HT-29 (cell line): ENCODE measurements around the gene TTC7B. TPM values are rescaled to one million over a fixed set of nuclear protein-coding genes. Genes with fewer than 3 reads are reported as not detected.
"Not testable (repeated sequence)": the region's sequence is repeated elsewhere in the genome, so short reads cannot be mapped to it uniquely, and the experiment has no call there.

Source experiments
- DNase-seq: peaks from one replicate; pipeline ENCODE4 v3.0.0-alpha.2; 2015; ENCODE audit warnings: low spot score
- total RNA-seq: library from RNA; depleted of rRNA; stranded (reverse); fragments of >200 nt; shearing (Covaris generic); gene quantifications from 2 replicates; pipeline ENCODE4 v1.2.3, GENCODE V29; 2014

The TTC7B gene
- total RNA-seq, 1 experiment from 2014 or later: 7.4 TPM

DNA sequence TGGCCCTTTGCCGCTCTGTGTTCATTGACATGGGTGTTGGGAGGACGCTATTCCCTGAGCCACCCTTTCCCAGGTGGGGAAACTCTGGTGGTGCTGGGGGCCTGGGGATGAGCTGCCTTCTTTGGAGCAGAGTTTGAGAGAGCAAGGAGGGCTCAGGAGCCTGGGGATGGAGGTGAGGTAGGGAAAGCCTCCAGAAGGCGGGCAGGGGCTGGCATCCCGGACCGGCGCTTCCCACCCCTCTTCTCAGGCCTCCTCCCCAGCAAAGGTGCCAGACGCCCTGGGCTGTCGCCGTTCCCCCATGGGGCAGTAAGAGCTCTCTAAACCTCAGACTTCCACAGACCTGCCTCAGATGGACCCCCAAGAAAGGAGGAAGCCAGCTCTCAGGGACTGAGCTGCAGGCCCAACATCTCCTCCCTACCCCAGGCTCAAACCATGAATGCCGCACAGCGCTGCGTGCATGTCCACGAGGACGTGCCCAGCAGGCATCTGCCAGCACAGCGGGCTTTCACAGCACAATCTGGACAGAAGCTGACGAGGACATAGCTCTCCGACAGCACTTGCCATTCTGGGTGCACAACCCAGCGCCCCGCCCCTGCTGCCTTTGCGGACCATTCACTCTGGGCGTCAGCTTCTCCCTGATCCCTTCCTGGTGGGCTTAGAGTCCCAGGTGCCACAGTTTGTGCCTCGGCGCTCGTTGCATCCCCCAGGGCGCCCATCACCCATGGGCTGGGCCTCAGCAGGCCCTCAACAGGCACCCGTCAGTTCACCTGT, 14.9 kb upstream of the TTC7B start:
- no peak for DNase-seq

- DNase-seq: no peak
Measured at GRCh38 chr14:90829677-90830076, 13.4 kb upstream of the TTC7B start.

DNA sequence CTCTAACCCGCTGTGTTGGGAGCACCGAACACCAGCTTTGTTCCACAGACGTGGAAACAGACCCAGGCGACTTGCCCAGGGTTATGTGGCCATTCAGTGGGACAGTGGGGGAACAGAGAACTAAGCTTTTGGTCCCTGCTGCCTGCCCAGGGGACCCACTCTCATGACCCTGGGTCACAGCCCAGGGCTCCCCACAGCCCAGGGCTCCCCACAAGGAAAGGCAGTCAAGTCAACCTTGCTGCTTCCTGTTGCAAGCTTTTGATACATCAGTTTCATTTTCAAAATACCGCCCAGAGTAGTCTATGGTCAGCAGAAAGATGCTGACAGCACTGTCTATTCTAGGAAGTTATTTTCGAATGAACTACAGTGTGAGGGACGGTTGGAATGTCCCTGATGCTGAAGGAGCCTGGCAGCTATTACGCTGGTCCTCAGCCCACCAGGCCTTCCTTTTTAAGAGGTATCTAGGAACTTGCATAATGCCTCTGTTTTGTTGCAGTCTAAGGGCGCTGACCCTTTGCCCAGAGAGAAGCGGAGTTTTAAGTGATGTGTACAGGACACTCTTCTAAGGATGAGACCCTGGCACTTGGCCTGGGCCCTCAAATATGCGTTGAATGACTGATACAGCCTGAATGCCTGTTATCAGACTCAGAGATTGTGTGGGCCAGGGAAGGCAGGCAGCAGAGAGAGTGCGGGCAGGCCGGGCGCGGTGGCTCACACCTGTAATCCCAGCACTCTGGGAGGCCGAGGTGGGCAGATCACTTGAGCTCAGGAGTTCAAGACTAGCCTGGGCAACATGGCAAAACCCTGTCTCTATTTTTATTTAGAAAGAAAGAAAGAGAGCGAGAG, 12.6 kb upstream of the TTC7B start:
- no peak for DNase-seq

DNA sequence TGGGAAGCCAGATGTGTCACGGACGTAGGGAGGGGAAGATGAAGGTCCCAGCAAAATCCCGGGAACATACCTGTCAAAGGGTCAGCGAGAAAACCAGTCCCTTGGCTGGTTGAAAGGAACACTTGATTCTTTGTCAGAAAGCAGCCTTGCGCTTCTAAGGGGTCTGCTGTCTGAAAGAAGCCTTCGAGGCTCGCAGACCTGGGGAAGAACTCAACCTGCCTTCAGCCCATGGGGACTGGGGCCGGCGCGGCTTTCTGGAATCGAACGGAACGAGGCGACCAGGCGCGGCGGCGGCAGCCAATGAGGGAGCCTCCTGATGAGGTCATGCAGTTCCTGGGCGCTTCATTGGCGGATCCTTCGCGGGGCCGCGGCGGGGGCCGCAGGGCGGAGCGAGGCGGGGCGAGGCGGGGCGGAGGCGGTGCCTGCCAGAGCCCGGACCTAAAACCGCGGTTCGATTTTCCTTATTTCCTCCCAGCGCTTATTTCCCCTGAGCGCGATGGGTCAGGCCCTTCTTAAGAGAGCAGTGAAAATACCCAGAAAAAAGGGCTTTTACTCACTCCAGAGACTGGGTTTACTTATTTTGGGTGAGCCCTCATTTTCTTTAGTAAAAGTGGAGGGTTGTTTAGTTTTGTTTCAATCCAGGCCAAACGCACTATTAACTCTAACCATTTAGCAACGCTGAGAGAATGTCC, 11.8 kb upstream of the TTC7B start:
- peak; percentile 67 for DNase-seq

DNA sequence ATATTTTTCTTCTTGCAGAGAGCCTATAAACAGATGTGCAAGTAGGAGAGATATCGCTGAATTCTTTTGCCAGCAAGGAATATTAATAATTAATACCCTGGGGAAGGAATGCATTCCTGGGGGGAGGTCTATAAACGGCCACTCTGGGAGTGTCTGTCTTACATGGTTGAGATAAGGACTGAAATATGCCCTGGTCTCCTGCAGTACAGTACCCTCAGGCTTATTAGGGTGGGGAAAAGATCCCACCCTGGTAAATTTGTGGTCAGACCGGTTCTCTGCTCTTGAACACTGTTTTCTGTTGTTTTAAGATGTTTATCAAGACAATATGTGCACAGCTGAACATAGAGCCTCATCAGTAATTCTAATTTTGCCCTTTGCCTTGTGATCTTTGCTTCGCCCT, 7.3 kb upstream of the TTC7B start:
- DNase-seq: not testable (repeated sequence)

DNA sequence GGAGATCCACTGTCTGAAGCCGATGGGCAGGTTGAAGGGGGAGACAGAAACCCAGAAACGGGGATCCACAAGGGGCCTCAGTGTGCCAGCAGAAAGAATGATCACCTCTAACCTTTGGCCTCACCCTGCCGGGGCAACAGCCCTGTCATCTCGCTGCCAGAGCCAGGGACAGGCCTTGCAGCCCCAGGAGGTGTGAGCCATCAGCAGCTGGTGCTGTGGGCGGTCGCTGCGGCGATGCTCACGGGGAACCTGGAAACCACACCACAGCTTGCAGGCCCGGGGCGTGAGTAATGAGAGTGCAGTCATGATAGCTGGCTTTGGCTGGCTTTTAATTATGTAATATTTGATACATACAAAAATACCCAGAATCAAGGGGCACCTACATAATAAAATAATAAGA, 4.7 kb upstream of the TTC7B start:
- DNase-seq: no peak

DNA sequence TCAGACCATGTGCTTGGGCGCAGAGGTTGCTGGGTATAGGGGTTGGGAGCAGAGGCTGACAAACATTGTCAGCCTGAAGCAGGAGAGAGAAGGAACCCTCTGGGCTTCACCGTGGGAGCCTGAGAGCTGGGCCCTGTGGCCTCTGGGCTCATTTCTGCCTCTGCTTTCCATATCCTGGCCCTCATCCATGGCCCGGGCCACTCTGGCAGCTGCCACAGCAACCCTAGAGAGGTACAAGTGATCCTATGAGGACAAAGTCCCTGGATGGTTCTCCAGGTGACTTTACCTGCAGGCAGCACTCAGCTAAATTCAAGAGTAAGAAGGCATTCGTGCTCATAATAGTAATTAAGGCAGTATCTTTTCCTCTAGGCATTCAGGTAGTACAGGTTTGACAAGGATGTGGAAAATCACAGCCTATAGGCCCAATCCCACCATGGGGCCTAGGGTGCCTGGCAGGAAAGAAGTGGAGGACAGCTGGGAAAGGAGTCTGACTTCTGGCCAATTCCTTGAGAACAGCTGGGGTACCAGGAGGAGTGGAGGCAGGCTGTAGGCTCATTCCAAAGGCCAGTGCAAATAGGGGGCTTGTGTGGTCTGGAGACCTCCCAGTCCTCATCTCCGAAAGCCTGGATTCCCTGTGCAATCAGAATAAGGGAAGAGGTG, 3.6 kb upstream of the TTC7B start:
- no peak for DNase-seq

GRCh38 chr14:90818715-90819114, 2.5 kb upstream of the TTC7B start:
- DNase-seq: no peak

GRCh38 chr14:90816681-90817436, 629 bp upstream of the TTC7B start:
- no peak for DNase-seq

- DNase-seq: no peak
Measured at GRCh38 chr14:90815572-90815821, 733 bp downstream of the TTC7B start.

DNA sequence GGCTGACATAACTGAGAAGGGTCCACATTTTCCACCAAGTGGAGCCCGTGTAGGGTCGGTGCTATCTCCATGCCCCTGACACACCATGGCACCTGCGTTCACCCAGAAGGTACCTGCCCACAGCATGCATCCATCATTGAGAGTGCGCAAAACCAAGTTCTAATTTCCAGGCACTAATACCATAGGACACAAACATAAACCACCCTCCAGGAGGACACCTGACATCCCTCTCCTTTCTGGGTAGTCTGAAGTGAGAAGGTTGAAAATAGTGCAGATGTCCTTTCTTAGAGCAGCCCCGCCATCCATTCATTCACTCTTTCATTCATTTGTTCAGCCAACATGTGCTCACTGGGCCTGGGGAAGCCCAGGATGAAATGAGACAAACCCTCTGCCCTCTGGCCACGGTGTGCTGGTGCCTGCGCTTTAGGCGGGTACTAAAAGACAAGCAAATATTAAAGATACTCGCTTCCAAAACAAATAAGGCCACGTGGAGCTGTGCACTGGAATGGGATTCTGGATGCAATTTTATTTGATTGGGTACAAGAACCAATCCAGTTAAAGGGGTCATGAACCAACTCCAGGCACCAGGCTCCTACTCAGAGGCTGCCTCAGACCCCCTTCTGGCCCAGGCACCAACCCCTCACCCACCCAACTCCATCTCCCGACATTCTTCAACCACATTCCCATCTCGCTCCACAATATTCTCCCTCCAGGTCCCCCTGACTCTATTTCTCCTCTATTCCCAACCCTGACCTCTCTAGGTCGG, 1.2 kb downstream of the TTC7B start:
- no peak for DNase-seq

DNA sequence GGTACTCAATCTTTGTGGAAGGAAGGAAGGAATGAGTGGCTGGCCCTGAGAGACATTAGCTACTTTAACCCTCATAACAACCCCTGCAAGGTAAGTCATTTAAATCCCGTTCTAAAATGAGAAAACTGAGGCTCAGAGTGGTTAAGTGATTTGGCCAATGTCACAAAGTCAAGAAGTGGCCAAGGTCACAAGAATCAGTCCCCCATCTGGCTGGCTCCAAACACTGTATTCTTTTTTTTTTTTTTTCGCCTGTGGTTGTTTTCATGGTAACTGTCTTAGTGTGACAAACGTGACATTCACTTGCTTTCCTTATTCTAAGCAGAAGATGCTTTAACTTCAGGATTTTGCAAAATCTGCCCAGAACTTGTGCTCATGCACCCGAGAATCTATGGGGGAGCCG, 2.8 kb downstream of the TTC7B start:
- DNase-seq: no peak

- DNase-seq: no peak
Measured at GRCh38 chr14:90812109-90812508, 4.1 kb downstream of the TTC7B start.

DNA sequence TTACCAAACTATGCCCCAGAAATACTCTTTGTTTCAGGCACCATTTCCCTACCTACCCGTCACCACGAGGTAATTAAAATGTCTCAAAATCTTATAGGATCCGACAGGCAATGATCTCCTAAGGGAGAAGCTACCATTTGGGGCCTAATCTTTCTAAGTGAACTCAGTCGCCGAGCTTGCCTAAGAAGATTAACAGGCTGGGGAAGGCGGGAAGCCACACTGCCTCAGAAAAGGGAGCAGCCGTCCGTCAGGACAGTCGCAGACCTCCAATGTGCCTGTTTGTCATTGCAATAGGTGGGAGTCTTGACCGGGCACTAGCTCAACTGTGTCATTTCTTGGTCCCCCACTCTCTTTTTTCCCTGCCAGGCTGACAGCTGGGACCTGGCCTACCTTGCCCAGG, 4.6 kb downstream of the TTC7B start:
- DNase-seq: no peak

- no peak for DNase-seq
Measured at GRCh38 chr14:90810806-90811205, 5.4 kb downstream of the TTC7B start.

DNA sequence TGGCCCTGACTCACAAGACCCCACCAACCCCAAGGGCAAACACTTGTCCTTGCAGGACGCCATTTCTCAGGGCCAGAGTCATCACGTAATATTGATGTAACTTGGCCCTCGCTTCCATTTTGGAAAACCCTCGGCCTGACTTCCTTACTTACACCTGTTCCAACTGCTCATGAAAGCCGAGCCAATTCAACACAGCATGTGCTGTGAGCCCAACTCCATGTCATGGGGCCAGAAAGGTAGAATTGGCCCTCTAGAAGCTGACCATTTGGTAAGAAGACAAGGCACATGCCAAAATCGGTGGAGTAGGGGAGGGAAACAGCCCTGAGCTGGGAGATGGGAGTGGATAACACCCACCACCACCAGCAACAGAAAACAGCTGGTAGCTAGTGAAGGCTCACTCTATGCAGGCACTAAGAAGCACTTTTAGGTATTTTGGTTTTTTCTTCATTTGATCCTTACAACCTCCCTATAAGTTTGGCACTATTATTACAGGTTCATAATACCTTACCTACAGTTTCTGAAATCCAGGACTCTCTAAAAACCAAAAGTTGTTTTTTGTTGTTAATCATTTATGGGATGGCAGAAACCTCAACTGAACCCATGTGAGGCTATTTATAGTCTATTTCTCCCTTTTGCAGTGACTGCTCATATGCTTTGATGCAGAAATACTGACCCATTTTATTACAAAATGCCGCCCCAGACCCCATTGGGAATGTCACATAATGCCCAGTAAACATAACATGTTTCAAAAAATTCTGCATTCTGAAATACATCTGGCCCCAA, 6.5 kb downstream of the TTC7B start:
- DNase-seq: no peak

- DNase-seq: no peak
Measured at GRCh38 chr14:90808759-90809529, 7.3 kb downstream of the TTC7B start.

DNA sequence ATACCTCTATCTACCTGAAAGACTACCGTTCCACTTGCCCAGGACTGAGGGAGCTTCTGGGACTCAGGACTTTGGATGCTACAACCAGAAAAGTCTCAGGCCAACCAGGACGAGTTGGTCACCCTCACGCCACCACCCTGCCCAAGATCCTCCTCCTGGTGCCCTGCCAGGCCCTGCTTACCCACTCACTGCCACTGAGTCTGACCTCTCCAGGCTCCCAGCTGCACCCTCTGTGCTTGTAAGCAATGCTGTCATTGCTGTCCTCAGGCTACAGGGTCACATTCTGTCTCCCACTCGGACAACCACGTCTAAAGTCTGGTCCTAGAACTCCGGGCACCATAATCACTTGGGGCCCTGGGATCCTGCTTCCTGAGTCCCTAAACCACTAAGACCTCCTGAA, 9.2 kb downstream of the TTC7B start:
- DNase-seq: no peak
